ENCODE results near the gene NAV3.

GRCh38 chr12:77833329-77833728 is 2.6 kb downstream of the NAV3 start:
- TF ChIP-seq, protein P1, sequence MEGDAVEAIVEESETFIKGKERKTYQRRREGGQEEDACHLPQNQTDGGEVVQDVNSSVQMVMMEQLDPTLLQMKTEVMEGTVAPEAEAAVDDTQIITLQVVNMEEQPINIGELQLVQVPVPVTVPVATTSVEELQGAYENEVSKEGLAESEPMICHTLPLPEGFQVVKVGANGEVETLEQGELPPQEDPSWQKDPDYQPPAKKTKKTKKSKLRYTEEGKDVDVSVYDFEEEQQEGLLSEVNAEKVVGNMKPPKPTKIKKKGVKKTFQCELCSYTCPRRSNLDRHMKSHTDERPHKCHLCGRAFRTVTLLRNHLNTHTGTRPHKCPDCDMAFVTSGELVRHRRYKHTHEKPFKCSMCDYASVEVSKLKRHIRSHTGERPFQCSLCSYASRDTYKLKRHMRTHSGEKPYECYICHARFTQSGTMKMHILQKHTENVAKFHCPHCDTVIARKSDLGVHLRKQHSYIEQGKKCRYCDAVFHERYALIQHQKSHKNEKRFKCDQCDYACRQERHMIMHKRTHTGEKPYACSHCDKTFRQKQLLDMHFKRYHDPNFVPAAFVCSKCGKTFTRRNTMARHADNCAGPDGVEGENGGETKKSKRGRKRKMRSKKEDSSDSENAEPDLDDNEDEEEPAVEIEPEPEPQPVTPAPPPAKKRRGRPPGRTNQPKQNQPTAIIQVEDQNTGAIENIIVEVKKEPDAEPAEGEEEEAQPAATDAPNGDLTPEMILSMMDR (conservative IDR thresholded peaks at IDR 0.05; ENCODE audit: low read length) = no peak
- TF ChIP-seq EZH2phosphoT487 (IDR thresholded peaks at IDR 0.05; ENCODE audit: borderline replicate concordance) = no peak
